GM18502 (cell line): ENCODE results near the gene MEOX2.

Experiments used
- ATAC-seq: cut with Tn5 transposase; IDR thresholded peaks from one replicate; pipeline ENCODE4 v1.9.1; 2021; ENCODE audit warnings: mild to moderate bottlenecking; ENCODE audit not compliant: unreplicated experiment, poor library complexity

Gene MEOX2

DNA sequence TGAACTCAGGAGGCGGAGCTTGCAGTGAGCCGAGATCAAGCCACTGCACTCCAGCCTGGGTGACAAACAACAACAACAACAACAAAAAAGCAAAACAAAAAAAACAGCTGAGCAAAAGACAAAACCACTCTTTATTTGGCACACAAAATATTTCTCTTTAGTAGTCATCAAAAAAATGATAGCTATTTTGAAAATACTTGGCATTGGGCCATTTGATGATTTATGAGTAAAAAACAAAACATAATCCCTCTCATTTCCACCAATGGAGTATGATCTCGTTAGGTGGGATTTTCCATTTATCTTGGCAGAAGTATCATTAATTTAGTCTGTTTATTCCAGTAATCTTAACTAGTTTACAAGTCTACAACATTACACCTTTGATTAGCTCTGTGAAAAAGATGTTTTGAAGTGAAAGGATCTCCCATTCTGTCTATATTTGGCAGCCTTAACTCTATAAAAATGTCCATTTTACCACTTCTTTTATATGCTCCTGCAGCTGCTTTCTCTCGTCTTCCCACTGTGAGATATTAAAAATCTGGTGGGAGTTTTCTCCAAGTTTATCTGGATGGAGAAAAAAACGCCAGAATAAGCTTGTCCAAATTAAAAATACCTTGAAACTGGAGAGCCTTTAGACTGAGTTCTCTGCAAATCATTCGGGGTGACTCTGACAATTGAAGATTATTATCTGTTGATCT lies 65.8 kb downstream of the MEOX2 start:
- no peak for ATAC-seq

DNA sequence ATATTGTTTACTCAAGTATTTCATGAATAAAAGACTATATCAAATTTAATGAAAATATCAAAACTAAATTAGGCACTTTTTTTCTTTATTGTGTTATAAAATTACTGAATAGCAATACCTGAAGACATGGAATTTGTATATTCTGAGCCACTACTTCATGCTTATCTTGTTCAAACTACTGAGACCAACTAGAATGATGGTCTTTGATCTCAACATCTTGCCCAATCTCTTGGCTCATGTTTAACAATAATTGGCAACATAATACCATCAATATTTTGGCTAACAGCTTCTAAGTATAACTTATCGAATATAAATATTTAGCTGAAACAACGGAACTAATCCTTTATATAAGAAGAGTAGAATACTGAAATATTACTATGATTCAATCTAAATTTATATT lies 68.2 kb downstream of the MEOX2 start:
- ATAC-seq, result no peak

- no peak for ATAC-seq
Observed at GRCh38 chr7:15612205-15612604, 74.3 kb downstream of the MEOX2 start.

DNA sequence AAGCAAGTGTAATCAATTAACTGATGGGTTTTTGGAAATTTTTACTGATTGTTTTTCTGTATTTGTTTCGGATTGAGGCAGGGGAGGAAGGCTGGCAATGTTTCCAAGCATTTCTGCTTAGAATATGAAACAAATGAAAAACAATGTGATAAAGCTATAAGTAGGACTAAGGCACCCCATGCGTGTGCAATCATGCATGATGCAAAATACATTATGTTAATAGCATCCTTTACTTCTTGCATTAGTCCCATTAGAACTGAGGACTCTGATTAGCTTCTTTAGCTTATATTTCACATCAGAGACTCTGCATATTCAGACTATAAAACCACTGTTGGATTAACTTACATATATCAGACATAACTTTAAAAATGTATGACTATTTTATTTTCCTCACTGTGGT lies 76.0 kb downstream of the MEOX2 start:
- ATAC-seq, result no peak

DNA sequence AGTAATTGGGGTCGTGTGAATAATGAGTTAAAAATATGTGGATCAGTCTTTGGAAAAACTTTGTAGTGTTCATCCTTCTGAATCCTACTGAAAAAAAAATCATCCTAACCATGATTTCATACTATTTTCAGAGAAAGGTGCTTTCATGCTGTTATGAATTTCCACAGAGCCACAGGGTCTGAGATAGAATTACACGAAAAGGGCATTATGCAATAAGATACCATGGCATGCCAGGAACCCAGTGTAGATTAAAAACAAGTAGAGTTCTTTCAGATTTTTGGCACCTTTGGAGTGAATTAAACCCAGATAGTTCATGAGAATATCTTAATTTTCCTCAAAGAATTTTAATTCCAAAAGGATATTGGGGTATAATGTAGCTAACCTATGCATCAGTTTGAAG lies 77.2 kb downstream of the MEOX2 start:
- ATAC-seq, result no peak

DNA sequence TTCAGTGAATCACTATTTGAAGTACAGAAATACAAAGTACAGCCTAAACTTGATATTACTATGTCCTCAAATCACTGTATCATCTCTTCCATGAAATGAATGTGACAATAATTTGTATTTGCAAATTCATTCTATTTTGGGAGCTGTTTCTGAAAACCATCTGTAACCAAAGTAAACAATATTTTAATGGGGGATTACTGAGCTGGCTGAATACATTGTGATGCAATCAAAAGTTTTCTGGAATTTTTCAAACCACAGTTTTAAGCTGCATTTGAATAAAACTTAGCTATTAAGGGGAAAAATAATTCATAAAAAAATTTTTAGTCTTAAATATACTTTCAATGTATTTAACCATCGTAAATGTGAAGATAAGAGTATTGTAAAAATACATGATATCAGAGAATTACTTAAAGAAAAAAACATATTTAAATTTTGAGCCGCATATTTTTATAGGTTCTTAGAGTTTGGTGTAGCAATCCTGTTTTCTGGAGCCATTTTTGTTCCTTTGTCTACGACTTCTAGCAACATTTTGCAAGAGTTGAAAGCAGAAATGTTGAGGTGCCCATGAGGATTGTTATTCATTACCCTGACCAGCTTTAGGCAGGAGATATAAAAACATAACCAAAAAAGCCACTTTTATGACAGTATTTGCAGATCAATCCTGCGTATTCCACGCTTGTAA lies 78.8 kb downstream of the MEOX2 start:
- ATAC-seq, result no peak

- no peak for ATAC-seq
Observed at GRCh38 chr7:15606561-15606960, 79.9 kb downstream of the MEOX2 start.

DNA sequence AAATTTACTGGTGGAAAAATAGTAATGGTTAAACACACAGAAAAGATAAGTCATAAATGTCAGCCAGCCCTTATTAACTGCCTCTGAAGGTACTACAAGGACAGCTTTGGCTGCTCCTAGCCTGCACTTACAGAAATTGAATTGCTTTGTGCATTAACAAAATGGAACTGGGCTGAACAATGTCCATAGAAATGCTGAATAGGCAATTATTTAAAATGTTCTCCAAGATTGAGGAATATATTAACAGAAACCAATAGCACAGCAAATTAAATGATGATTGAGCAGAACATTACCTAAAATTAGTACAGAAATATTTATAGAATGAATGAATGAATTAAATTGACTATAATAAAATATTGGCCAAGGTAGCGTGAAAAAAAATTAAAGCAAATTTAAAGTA lies 82.3 kb downstream of the MEOX2 start:
- ATAC-seq, result no peak

DNA sequence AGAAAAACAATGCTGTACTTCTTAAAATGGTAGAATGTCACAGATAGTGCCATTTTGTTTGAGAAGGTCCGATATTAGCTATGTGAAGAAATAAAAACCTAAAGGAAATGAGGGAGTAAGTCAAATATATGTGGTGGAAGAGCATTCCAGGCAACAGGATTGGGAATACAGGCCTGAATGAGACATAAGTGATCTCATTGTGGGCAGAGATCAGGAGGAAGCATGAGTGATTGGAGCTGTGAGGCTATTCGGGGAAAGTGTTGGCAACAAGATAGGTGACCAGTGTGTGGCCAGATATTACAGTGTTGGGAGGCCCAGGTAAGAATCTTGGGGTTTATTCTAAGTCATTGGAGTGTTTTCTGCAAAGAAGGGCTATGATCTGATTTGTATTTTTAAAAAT lies 83.4 kb downstream of the MEOX2 start:
- no peak for ATAC-seq

DNA sequence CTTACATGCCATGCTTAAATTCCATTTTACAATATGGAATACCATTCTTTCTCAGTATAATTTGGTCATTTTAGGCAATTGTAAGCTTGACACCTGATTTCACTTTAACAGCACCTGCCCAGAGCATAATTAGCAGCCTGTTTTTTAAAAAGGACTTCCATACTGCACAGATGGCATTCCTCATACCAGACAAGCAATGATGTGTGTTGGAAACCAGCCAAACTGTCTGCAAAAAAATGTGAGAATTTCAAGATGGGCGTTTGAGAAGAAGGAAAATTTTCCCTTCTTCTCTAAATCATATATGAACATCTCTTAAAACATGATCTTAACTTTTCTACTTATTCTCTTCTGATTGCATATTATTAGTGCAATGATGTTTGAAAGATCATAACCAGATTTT lies 84.2 kb downstream of the MEOX2 start:
- ATAC-seq, result no peak

GRCh38 chr7:15601175-15601574 lies 85.3 kb downstream of the MEOX2 start:
- ATAC-seq, result no peak

- no peak for ATAC-seq
Observed at GRCh38 chr7:15600298-15600697, 86.2 kb downstream of the MEOX2 start.

DNA sequence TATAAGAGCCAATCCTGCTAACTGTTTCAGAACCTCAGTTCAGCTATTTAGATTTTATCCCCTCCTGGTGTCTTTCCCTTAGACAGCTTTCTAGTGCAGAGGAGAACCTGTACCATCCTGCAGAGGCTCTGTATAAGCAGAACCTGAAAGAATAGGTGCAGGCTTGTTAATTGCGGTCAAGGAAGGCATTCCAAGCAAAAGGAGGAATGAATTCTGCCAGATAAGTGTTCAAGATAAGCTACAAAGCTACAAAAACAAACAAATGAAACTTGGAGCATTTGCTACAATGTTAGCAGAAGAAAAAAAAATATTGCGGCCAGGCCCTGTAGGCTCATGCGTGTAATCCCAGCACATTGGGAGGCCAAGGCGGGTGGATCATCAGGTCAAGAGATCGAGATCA lies 92.0 kb downstream of the MEOX2 start:
- ATAC-seq, result no peak

DNA sequence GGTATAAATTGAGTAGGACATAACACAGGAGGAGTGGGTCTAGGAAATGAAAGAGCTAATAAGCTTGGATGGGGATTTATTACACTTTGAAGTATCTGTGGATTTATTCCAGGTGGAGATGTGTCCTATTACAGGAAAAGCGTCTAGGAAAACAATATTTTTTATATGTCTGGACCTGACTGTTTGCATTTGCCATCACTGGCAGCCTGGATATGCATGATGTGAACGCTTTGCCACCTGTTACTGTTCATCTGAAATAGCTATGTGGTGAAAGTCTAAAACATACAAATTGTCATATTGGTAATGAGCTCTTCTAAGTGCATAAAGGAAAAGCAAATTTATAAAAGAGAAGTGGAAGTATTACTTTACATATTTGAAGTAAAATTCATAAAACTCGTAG lies 93.1 kb downstream of the MEOX2 start:
- no peak for ATAC-seq

- ATAC-seq, result no peak
Observed at GRCh38 chr7:15586266-15586665, 100.2 kb downstream of the MEOX2 start.

GRCh38 chr7:15584575-15584974 lies 101.9 kb downstream of the MEOX2 start:
- ATAC-seq, result no peak

- ATAC-seq, result no peak
Observed at GRCh38 chr7:15582773-15583172, 103.7 kb downstream of the MEOX2 start.

- ATAC-seq, result no peak
Observed at GRCh38 chr7:15581352-15581951, 105.0 kb downstream of the MEOX2 start.

- ATAC-seq, result no peak
Observed at GRCh38 chr7:15580604-15581351, 105.7 kb downstream of the MEOX2 start.

GRCh38 chr7:15577600-15577999 lies 108.9 kb downstream of the MEOX2 start:
- no peak for ATAC-seq

DNA sequence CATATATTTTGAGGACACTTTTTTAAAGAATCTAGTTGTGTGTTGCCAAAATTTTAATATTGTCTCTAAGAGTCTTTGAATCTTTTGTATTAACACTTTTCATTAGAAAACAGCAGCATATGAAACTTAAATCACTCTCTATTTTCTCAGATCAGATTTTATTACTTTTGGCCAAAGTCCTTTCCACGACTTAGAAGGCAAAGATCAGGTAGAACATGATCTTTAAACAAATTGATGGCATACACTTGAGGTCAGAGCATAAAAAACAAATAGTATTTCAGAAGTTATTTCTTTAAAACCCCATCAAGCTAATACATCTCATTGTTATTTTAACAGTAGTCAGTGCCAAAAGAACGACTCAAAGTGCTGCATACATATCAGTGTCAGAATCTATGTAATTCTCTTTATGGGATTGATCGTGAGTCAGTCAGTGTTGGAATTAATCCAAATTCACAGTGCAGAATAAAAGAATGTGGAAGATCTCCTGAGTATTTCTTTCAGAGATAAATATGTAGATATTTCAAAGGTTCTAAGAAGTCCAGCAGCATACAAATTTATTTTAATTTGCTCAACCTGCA lies 115.1 kb downstream of the MEOX2 start:
- no peak for ATAC-seq
